Vagina (tissue), 2 donors: Measurements from ENCODE around the gene LYPD4. TPM values are rescaled to one million over a fixed set of nuclear protein-coding genes. Genes with fewer than 3 reads are reported as not detected.

Source experiments
- DNase-seq, 2 donors: peaks; one replicate each; pipeline ENCODE4 v3.0.0-alpha.2; 2017; ENCODE audit errors: extremely low spot score in 2 of 2
- H3K27ac ChIP-seq: fragments of 200-600 bp; sonication (generic); one replicate; pipeline ENCODE4 v1.5.1; 2019
- H3K27me3 ChIP-seq: fragments of 200-600 bp; sonication (generic); one replicate; pipeline ENCODE4 v1.5.1; 2019
- H3K36me3 ChIP-seq, 2 donors: fragments of 200-600 bp; sonication (generic); one replicate each; pipeline ENCODE4 v1.5.1; 2017 to 2019
- H3K4me1 ChIP-seq: fragments of 200-600 bp; sonication (generic); one replicate; pipeline ENCODE4 v1.5.1; 2019
- H3K4me3 ChIP-seq, 2 donors: fragments of 200-600 bp; sonication (generic); 1 replicate in 1 of 2; 2 replicates in 1 of 2; pipeline ENCODE4 v1.5.1; 2016 to 2019
- H3K9me3 ChIP-seq: fragments of 200-600 bp; sonication (generic); one replicate; pipeline ENCODE4 v1.5.1; 2019
- CTCF ChIP-seq, 3 experiments: fragments of 450-650 bp in 2 of 3; fragments of 200-600 bp in 1 of 3; sonication (generic) in 1 of 3; IDR thresholded peaks; one replicate each; pipeline ENCODE4 v1.5.1; 2017 to 2019; ENCODE audit warnings: antibody characterized with exemption in 3 of 3, mild to moderate bottlenecking in 2 of 3, moderate library complexity in 2 of 3
- POLR2A ChIP-seq, 2 donors: fragments of 450-650 bp; IDR thresholded peaks; one replicate each; pipeline ENCODE4 v1.6.1; 2017; ENCODE audit warnings: antibody characterized with exemption in 2 of 2, mild to moderate bottlenecking in 2 of 2, moderate library complexity in 2 of 2
- POLR2AphosphoS5 ChIP-seq, 2 donors: sonication (generic); formaldehyde crosslinking; IDR thresholded peaks; one replicate each; pipeline ENCODE4 v1.9.0; 2017; ENCODE audit warnings: antibody characterized with exemption in 2 of 2, mild to moderate bottlenecking in 2 of 2, low read depth in 1 of 2; ENCODE audit not compliant: insufficient read depth in 1 of 2
- intact Hi-C: fragments of 100-400 bp; cut with DNase I; formaldehyde crosslinking; loops from one replicate; pipeline ENCODE4 v1.15.1; 2023
- total RNA-seq: library from RNA; depleted of rRNA; stranded (reverse); fragments of >200 nt; gene quantifications from one replicate; pipeline ENCODE4 v1.2.3, GENCODE V29; 2016

LYPD4 gene
- total RNA-seq, 1 donor from 2014 or later = not detected

DNA sequence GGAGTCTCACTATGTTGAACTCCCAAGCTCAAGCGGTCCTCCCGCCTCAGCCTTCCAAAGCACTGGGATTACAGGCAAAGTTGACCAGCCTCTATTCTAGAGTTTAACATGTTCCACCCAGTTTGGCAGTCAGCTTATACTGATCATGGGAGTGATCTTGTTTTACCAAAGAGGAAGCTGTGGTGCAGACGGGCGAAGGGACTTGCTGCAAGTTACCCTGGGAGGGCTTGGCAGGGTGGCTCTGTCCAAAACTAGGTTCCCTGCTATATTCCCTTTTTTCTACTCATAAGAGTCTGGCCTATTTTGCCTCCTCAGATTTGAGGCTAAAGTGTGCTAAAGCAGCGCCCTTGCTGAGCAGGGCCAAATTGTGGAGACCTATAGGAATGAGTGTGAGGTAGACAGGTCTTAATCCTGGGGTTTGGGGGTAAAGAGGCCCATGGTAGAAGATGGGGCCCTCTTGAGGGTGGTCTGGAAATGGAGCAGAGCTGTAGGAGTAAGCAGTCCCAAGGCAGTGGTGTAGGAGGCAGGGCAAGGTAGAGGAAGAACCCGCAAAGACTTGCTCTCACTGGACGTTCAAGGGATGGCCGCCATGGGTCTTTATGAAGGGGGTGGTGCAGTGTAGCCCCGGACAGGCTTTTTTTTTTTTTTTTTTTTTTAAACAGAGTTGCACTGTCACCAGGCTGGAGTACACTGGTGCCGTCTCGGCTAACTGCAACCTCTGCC is 18.9 kb upstream of the LYPD4 start:
- intact Hi-C loops = no loop called here

DNA sequence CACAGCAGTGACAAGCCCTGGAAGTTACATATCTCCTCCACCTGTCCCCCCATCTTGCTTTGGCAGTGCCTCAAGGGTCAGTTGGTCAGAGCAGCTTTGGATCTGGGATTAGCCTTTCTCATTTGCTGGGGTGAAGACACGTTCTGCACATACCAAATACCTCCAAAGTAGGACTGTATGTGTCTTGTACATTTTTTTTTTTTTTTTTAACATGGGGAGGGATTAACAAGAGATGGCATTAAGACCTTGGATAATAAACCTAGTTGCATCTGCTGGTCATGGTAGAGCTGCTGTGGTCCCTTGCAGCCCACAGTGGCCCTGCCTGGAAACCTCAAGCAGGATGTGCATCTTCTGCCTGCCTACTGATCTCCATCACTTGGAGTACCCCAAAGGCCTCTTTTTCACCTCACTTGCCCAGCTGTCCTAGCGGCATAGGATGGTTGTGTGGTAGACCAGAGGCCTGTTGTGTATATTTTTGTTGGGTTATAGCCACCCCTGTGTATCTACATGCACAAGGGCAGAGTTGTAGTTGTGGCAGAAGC is 18.0 kb upstream of the LYPD4 start:
- peaks cover 0 to 35% of the 10 kb centered on the region in 2 donors for H3K36me3 ChIP-seq
- TF ChIP-seq CTCF (IDR thresholded peaks at IDR 0.05) (no peak), POLR2A (IDR thresholded peaks at IDR 0.05) (no peak), POLR2AphosphoS5 (IDR thresholded peaks at IDR 0.05; ENCODE audit: insufficient read depth in 1 of 2, low read depth in 1 of 2) (no peak)
- no peak overlapping the region for H3K4me3 ChIP-seq
- intact Hi-C loops = no loop called here
- H3K27ac ChIP-seq = no peak overlapping the region
- no peaks in the 10 kb centered on the region for H3K27me3 ChIP-seq
- peaks cover 63% of the 10 kb centered on the region for H3K4me1 ChIP-seq
- H3K9me3 ChIP-seq = no peaks in the 10 kb centered on the region
- no peak for DNase-seq

More for the DNA sequence above, 18.9 kb upstream of the LYPD4 start:
- TF ChIP-seq CTCF (IDR thresholded peaks at IDR 0.05) = no peak
- TF ChIP-seq POLR2AphosphoS5 (IDR thresholded peaks at IDR 0.05; ENCODE audit: insufficient read depth in 1 of 2, low read depth in 1 of 2) = no peak
- no peak for TF ChIP-seq POLR2A (IDR thresholded peaks at IDR 0.05)
- Histone ChIP-seq H3K4me3 (no peak overlapping the region), H3K9me3 (no peaks in the 10 kb centered on the region), H3K4me1 (peaks cover 71% of the 10 kb centered on the region), H3K27ac (no peak overlapping the region), H3K36me3 (peaks cover 0 to 40% of the 10 kb centered on the region in 2 donors), H3K27me3 (no peaks in the 10 kb centered on the region)
- no peak for DNase-seq

GRCh38 chr19:41861846-41862245 is 17.4 kb upstream of the LYPD4 start:
- no peak for DNase-seq
- peaks cover 56% of the 10 kb centered on the region for H3K4me1 ChIP-seq
- no peaks in the 10 kb centered on the region for H3K9me3 ChIP-seq
- H3K27ac ChIP-seq = no peak overlapping the region
- TF ChIP-seq POLR2AphosphoS5 (IDR thresholded peaks at IDR 0.05; ENCODE audit: insufficient read depth in 1 of 2, low read depth in 1 of 2) (no peak), POLR2A (IDR thresholded peaks at IDR 0.05) (no peak), CTCF (IDR thresholded peaks at IDR 0.05) (no peak)
- no peak overlapping the region for H3K4me3 ChIP-seq
- peaks cover 0 to 35% of the 10 kb centered on the region in 2 donors for H3K36me3 ChIP-seq
- intact Hi-C loops = no loop called here
- no peaks in the 10 kb centered on the region for H3K27me3 ChIP-seq

DNA sequence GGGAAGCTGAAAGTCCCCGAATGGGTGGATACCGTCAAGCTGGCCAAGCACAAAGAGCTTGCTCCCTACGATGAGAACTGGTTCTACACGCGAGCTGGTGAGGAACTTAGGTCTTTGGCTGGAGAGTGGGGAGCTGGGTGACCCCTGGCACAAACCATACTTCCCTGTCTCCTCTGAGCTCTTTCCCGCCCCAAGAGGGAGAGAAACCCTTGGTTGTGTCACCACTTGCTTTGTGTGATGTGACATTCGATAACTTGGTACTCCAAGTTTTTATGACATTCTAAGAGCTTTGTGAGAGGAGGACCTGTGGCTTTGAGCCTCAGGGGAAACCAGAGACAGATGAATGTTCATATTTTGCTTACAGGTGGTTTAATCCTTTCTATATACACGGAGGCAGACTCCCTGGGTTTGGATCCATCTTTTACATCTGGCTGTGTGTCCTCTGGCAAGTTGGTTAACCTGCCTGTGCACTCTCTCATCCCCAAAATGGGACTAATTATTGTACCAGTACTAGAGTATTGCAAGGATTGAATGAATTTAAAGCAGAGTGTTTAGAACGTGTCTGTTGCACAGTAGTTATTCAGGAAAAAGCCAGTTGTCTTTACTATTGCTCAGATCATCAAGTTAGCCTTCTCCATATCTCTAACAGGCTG is 16.8 kb upstream of the LYPD4 start:
- Histone ChIP-seq H3K9me3 (no peaks in the 10 kb centered on the region), H3K36me3 (peaks cover 0 to 35% of the 10 kb centered on the region in 2 donors), H3K4me3 (peak overlapping the region; percentile 94 to 95), H3K27me3 (no peaks in the 10 kb centered on the region), H3K27ac (peak overlapping the region; percentile 92), H3K4me1 (peaks cover 50% of the 10 kb centered on the region)
- TF ChIP-seq CTCF (IDR thresholded peaks at IDR 0.05) = no peak
- no peak for TF ChIP-seq POLR2AphosphoS5 (IDR thresholded peaks at IDR 0.05; ENCODE audit: insufficient read depth in 1 of 2, low read depth in 1 of 2)
- TF ChIP-seq POLR2A (IDR thresholded peaks at IDR 0.05) = no peak
- intact Hi-C loops = no loop called here
- DNase-seq = no peak
